SK-N-SH (cell line): ENCODE data around the gene MFSD2B. TPM values are rescaled to one million over a fixed set of nuclear protein-coding genes. Genes with fewer than 3 reads are reported as not detected.

Source experiments
- CTCF ChIA-PET: fragments of 300-600, 350-600 bp; formaldehyde crosslinking; extraction: SDS; loops from one replicate; lab custom pipeline; 2021; lab: Yijun Ruan, JAX
- POLR2A ChIA-PET: fragments of 350-600 bp; sonication (Branson Sonifier 250); formaldehyde crosslinking; extraction: SDS; loops from one replicate; lab custom pipeline; 2020; ENCODE audit warnings: antibody characterized with exemption, inconsistent platforms; lab: Yijun Ruan, JAX
- DNase-seq: peaks from one replicate; pipeline ENCODE4 v3.0.0; 2012
- H2AFZ ChIP-seq: fragments of 200-600 bp; sonication (generic); 2 replicates; pipeline ENCODE4 v1.8.1; 2016; ENCODE audit warnings: antibody characterized with exemption, mild to moderate bottlenecking, low read depth
- H3F3A ChIP-seq: fragments of 200-600 bp; sonication (generic); replicated peaks from 2 replicates; pipeline ENCODE3; 2016; ENCODE audit warnings: antibody characterized with exemption, mild to moderate bottlenecking; ENCODE audit not compliant: insufficient read depth
- H3K27ac ChIP-seq, 2 experiments: fragments of 200-500 bp in 1 of 2; fragments of 200-600 bp in 1 of 2; sonication (Bioruptor generic) in 1 of 2; sonication (generic), shearing (Covaris generic) in 1 of 2; 2 replicates each; pipeline versions ENCODE4 v1.5.1 to v1.6.1; 2014 to 2016; ENCODE audit warnings: low read depth in 2 of 2, inconsistent platforms in 1 of 2, low read length in 1 of 2, mild to moderate bottlenecking in 1 of 2, mixed read lengths in 1 of 2
- H3K27me3 ChIP-seq: fragments of 200-600 bp; sonication (generic), shearing (Covaris generic); 2 replicates; pipeline ENCODE4 v1.6.1; 2016; ENCODE audit warnings: mixed run types; ENCODE audit not compliant: insufficient read depth
- H3K36me3 ChIP-seq, 2 experiments: fragments of 200-500 bp in 1 of 2; fragments of 200-600 bp in 1 of 2; sonication (Bioruptor generic) in 1 of 2; sonication (generic) in 1 of 2; replicated peaks in 1 of 2; 2 replicates each; pipeline versions ENCODE3 to v1.5.1; 2014 to 2016; ENCODE audit warnings: low read length in 1 of 2, mild to moderate bottlenecking in 1 of 2; ENCODE audit not compliant: insufficient read depth in 2 of 2, control insufficient read depth in 1 of 2
- H3K4me1 ChIP-seq, 2 experiments: fragments of 200-500 bp in 1 of 2; fragments of 200-600 bp in 1 of 2; sonication (Bioruptor generic) in 1 of 2; sonication (generic), shearing (Covaris generic) in 1 of 2; 2 replicates each; pipeline versions ENCODE4 v1.5.1 to v1.6.1; 2014 to 2016; ENCODE audit warnings: low read depth in 1 of 2, low read length in 1 of 2, mixed run types in 1 of 2; ENCODE audit not compliant: insufficient read depth in 2 of 2, control insufficient read depth in 1 of 2
- H3K4me2 ChIP-seq: fragments of 200-600 bp; sonication (generic), shearing (Covaris generic); 2 replicates; pipeline ENCODE4 v1.6.1; 2017; ENCODE audit warnings: mixed run types
- H3K4me3 ChIP-seq, 2 experiments: fragments of 200-500 bp in 1 of 2; fragments of 200-600 bp in 1 of 2; sonication (Bioruptor generic) in 1 of 2; sonication (generic), shearing (Covaris generic) in 1 of 2; 2 replicates each; pipeline versions ENCODE4 v1.5.1 to v1.8.1; 2014 to 2016; ENCODE audit warnings: low read depth in 2 of 2, inconsistent platforms in 1 of 2, low read length in 1 of 2, mild to moderate bottlenecking in 1 of 2, mixed read lengths in 1 of 2, moderate library complexity in 1 of 2
- H3K79me2 ChIP-seq: fragments of 200-600 bp; sonication (generic); 2 replicates; pipeline ENCODE4 v1.8.1; 2017; ENCODE audit warnings: mild to moderate bottlenecking; ENCODE audit not compliant: insufficient read depth
- H3K9ac ChIP-seq: fragments of 200-600 bp; sonication (generic); 2 replicates; pipeline ENCODE4 v1.6.1; 2017; ENCODE audit warnings: mixed run types
- H3K9me2 ChIP-seq: fragments of 200-600 bp; sonication (generic); 2 replicates; pipeline ENCODE4 v1.6.1; 2017; ENCODE audit warnings: mixed run types
- H3K9me3 ChIP-seq: fragments of 200-600 bp; sonication (generic); 2 replicates; pipeline ENCODE4 v1.6.1; 2017; ENCODE audit warnings: mixed run types, mild to moderate bottlenecking, moderate library complexity
- H4K20me1 ChIP-seq: fragments of 200-600 bp; sonication (generic); 2 replicates; pipeline ENCODE4 v1.6.1; 2017; ENCODE audit warnings: mild to moderate bottlenecking, mixed run types; ENCODE audit not compliant: insufficient read depth
- EP300 ChIP-seq, 2 experiments: IDR thresholded peaks; 2 replicates each; pipeline versions ENCODE4 v1.4.0 to v1.6.1; 2012; ENCODE audit warnings: borderline replicate concordance in 1 of 2, low read depth in 1 of 2, low read length in 1 of 2
- FOSL2 ChIP-seq: IDR thresholded peaks from 2 replicates; pipeline ENCODE4 v1.4.0; 2012; ENCODE audit warnings: low read depth, mild to moderate bottlenecking, moderate library complexity, borderline replicate concordance
- FOXM1 ChIP-seq: IDR thresholded peaks from 2 replicates; pipeline ENCODE4 v1.4.0; 2012; ENCODE audit warnings: low read depth, mild to moderate bottlenecking
- GABPA ChIP-seq: IDR thresholded peaks from 2 replicates; pipeline ENCODE4 v1.4.0; 2012; ENCODE audit warnings: low read depth, mild to moderate bottlenecking
- GATA2 ChIP-seq: sonication (generic); formaldehyde crosslinking; IDR thresholded peaks from 2 replicates; pipeline ENCODE4 v1.5.0; 2020; ENCODE audit warnings: mild to moderate bottlenecking, missing genetic modification reagents
- JUND ChIP-seq: IDR thresholded peaks from 2 replicates; pipeline ENCODE4 v1.4.0; 2012
- MXI1 ChIP-seq: IDR thresholded peaks from 2 replicates; pipeline ENCODE4 v1.6.1; 2012; ENCODE audit warnings: mild to moderate bottlenecking, low read depth, low read length, improper control_type of control experiment
- NRF1 ChIP-seq: IDR thresholded peaks from 2 replicates; pipeline ENCODE4 v1.6.1; 2012; ENCODE audit warnings: low read depth, mild to moderate bottlenecking, low read length
- POLR2AphosphoS5 ChIP-seq: IDR thresholded peaks from 2 replicates; pipeline ENCODE4 v1.6.1; 2012; ENCODE audit warnings: low read depth, low read length
- RAD21 ChIP-seq: IDR thresholded peaks from 2 replicates; pipeline ENCODE4 v1.6.1; 2012; ENCODE audit warnings: mild to moderate bottlenecking, low read length
- SMC3 ChIP-seq: IDR thresholded peaks from 2 replicates; pipeline ENCODE4 v1.6.1; 2012; ENCODE audit warnings: low read depth, low read length, improper control_type of control experiment
- TCF12 ChIP-seq: IDR thresholded peaks from 2 replicates; pipeline ENCODE4 v1.4.0; 2012
- YY1 ChIP-seq: IDR thresholded peaks from 2 replicates; pipeline ENCODE4 v1.4.0; 2012; ENCODE audit warnings: low read depth, mild to moderate bottlenecking
- WGBS: methylation state at CpG from one replicate; pipeline ENCODE4 v1.1.6; 2017; ENCODE audit warnings: low lambda C conversion rate; 5-methylcytosine and 5-hydroxymethylcytosine counted together
- polyA plus RNA-seq, 3 experiments: library from polyadenylated mRNA; depleted of rRNA; stranded (reverse); fragments of >200 nt; gene quantifications; 2 replicates each; pipeline ENCODE4 v1.2.3, GENCODE V29; 2012
- TF ChIP-seq, protein P1 (sequence below): IDR thresholded peaks from 2 replicates; pipeline ENCODE4 v1.4.0; 2012; ENCODE audit warnings: low read depth, borderline replicate concordance
- TF ChIP-seq, protein P2 (sequence below): IDR thresholded peaks from 2 replicates; pipeline ENCODE4 v1.4.0; 2012; ENCODE audit warnings: low read depth, borderline replicate concordance
- TF ChIP-seq, protein P3 (sequence below): fragments of 200-600 bp; sonication (generic); IDR thresholded peaks from 2 replicates; pipeline ENCODE4 v1.6.1; 2017; ENCODE audit warnings: antibody characterized with exemption, mild to moderate bottlenecking, moderate library complexity
- TF ChIP-seq, protein P4 (sequence below): fragments of 150-350 bp; IDR thresholded peaks from 2 replicates; pipeline ENCODE4 v1.6.1; 2017; ENCODE audit warnings: antibody characterized with exemption, low read length, low read depth, borderline replicate concordance

The MFSD2B gene
- polyA plus RNA-seq, 1 of the 3 experiments (the other 2 are of a cell fraction) = not detected

DNA sequence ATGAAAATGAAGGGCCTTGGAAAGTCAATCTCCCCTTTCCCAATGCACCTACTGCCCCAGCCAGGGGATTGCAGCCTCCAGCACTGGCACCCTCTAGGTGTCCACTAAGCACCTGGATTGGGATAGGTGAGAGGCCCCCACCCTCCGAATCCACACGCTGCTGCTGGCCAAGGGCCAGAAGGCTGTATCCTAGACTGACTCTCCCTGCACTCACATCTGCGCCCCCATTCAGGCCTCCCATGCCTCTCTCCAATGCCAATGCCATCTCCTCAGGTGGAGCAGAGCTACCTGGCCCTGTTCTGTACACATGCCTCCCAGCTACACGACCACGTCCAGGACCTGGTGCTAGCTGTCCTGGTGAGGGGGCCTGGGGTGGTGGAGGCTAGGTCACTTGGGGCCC, 9.8 kb downstream of the MFSD2B start:
- no peak overlapping the region for H3K4me2 ChIP-seq
- H2AFZ ChIP-seq = no peak overlapping the region
- H3K79me2 ChIP-seq = no peaks in the 10 kb centered on the region
- H3K9me2 ChIP-seq = no peaks in the 10 kb centered on the region
- ChIA-PET POLR2A (no interaction called here), CTCF (interaction anchor here (0.7 kb wide), 1 partner anchor 65 kb away, joined by 3 read pairs; the partner anchor contains the start of gene TP53I3)
- no peak for TF ChIP-seq TCF12
- no peak for TF ChIP-seq NRF1
- TF ChIP-seq, protein P1, sequence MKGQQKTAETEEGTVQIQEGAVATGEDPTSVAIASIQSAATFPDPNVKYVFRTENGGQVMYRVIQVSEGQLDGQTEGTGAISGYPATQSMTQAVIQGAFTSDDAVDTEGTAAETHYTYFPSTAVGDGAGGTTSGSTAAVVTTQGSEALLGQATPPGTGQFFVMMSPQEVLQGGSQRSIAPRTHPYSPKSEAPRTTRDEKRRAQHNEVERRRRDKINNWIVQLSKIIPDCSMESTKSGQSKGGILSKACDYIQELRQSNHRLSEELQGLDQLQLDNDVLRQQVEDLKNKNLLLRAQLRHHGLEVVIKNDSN = no peak
- no peak for TF ChIP-seq GATA2 (CRISPR knock-in tag)
- TF ChIP-seq SMC3 = no peak
- TF ChIP-seq POLR2AphosphoS5 = no peak
- H3K27ac ChIP-seq = no peak overlapping the region
- H3K27me3 ChIP-seq = no peaks in the 10 kb centered on the region
- no peaks in the 10 kb centered on the region for H3K9me3 ChIP-seq
- peaks cover 0 to 4% of the 10 kb centered on the region in 2 experiments for H3K36me3 ChIP-seq
- no peak overlapping the region for H3K9ac ChIP-seq
- WGBS = 95% methylated on average over 5 of the region's 5 CpGs
- H3F3A ChIP-seq = no peaks in the 10 kb centered on the region
- DNase-seq = no peak
- H3K4me1 ChIP-seq = peaks cover 3 to 12% of the 10 kb centered on the region in 2 experiments; a peak in 3 of 4 replicates
- H3K4me3 ChIP-seq = no peak overlapping the region
- H4K20me1 ChIP-seq = no peaks in the 10 kb centered on the region

DNA sequence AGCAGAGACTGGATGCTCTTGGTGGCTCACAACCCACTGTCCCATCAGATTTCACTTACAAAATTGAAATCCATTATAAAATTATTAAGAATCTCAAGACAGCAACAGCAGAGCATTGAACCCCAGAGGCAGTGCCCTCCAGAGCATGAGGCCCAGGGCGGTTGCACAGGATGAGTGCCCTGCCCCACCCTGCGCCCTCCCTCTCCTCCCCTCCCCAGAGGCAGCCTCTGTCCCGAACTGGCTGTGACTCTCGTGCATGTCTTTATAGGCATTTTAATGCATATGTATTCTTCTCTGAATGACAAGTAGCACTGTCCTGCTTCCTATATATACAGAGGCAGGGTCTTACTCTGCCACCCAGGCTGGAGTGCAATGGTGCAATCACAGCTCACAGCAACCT, 10.4 kb downstream of the MFSD2B start:
- H2AFZ ChIP-seq = no peak overlapping the region
- no peaks in the 10 kb centered on the region for H3K27me3 ChIP-seq
- H3K27ac ChIP-seq = no peak overlapping the region
- H3K9ac ChIP-seq = no peak overlapping the region
- H3K79me2 ChIP-seq = no peaks in the 10 kb centered on the region
- H3K4me3 ChIP-seq = no peak overlapping the region
- no peaks in the 10 kb centered on the region for H3K9me3 ChIP-seq
- TF ChIP-seq FOXM1 (no peak), RAD21 (no peak), EP300 (IDR thresholded peaks at IDR 0.05; ENCODE audit: borderline replicate concordance in 1 of 2, low read depth in 1 of 2, low read length in 1 of 2) (no peak), MXI1 (no peak), YY1 (no peak), GABPA (no peak), FOSL2 (no peak), POLR2AphosphoS5 (no peak), JUND (no peak)
- TF ChIP-seq, protein P2, sequence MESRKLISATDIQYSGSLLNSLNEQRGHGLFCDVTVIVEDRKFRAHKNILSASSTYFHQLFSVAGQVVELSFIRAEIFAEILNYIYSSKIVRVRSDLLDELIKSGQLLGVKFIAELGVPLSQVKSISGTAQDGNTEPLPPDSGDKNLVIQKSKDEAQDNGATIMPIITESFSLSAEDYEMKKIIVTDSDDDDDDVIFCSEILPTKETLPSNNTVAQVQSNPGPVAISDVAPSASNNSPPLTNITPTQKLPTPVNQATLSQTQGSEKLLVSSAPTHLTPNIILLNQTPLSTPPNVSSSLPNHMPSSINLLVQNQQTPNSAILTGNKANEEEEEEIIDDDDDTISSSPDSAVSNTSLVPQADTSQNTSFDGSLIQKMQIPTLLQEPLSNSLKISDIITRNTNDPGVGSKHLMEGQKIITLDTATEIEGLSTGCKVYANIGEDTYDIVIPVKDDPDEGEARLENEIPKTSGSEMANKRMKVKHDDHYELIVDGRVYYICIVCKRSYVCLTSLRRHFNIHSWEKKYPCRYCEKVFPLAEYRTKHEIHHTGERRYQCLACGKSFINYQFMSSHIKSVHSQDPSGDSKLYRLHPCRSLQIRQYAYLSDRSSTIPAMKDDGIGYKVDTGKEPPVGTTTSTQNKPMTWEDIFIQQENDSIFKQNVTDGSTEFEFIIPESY = no peak
- TF ChIP-seq, protein P3, sequence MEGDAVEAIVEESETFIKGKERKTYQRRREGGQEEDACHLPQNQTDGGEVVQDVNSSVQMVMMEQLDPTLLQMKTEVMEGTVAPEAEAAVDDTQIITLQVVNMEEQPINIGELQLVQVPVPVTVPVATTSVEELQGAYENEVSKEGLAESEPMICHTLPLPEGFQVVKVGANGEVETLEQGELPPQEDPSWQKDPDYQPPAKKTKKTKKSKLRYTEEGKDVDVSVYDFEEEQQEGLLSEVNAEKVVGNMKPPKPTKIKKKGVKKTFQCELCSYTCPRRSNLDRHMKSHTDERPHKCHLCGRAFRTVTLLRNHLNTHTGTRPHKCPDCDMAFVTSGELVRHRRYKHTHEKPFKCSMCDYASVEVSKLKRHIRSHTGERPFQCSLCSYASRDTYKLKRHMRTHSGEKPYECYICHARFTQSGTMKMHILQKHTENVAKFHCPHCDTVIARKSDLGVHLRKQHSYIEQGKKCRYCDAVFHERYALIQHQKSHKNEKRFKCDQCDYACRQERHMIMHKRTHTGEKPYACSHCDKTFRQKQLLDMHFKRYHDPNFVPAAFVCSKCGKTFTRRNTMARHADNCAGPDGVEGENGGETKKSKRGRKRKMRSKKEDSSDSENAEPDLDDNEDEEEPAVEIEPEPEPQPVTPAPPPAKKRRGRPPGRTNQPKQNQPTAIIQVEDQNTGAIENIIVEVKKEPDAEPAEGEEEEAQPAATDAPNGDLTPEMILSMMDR = no peak
- TF ChIP-seq, protein P4, sequence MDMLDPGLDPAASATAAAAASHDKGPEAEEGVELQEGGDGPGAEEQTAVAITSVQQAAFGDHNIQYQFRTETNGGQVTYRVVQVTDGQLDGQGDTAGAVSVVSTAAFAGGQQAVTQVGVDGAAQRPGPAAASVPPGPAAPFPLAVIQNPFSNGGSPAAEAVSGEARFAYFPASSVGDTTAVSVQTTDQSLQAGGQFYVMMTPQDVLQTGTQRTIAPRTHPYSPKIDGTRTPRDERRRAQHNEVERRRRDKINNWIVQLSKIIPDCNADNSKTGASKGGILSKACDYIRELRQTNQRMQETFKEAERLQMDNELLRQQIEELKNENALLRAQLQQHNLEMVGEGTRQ = no peak
- H3F3A ChIP-seq = no peaks in the 10 kb centered on the region
- H3K4me2 ChIP-seq = no peak overlapping the region
- H3K4me1 ChIP-seq = peaks cover 3 to 12% of the 10 kb centered on the region in 2 experiments; a peak in 3 of 4 replicates
- ChIA-PET CTCF (interaction anchor here (0.7 to 1.2 kb wide), 3 partner anchors 9 to 64 kb away, joined by 3 read pairs; partner anchors contain the start of gene TP53I3), POLR2A (no interaction called here)
- no peaks in the 10 kb centered on the region for H4K20me1 ChIP-seq
- no peaks in the 10 kb centered on the region for H3K9me2 ChIP-seq
- DNase-seq = no peak
- WGBS = 94% methylated on average over 4 of the region's 4 CpGs
- H3K36me3 ChIP-seq = peaks cover 0 to 4% of the 10 kb centered on the region in 2 experiments
